Activated CD4-positive, alpha-beta T cell treated with anti-CD3 and anti-CD28 coated beads for 36 hours (primary cell): ENCODE data around the gene CST9. TPM values are rescaled to one million over a fixed set of nuclear protein-coding genes. Genes with fewer than 3 reads are reported as not detected.

Source experiments
- ATAC-seq: fragments of 200-7000 bp; cut with Tn5 transposase; one replicate; pipeline ENCODE4 v1.10.0; 2021; ENCODE audit warnings: mild to moderate bottlenecking, moderate library complexity
- CTCF ChIA-PET: fragments of 350-600 bp; sonication (Branson Sonifier 250); formaldehyde crosslinking; loops from one replicate; lab custom pipeline; 2021; ENCODE audit warnings: antibody characterized with exemption; lab: Charles Lee
- POLR2A ChIA-PET: fragments of 350-600 bp; sonication (Branson Sonifier 250); formaldehyde crosslinking; loops from one replicate; lab custom pipeline; 2021; ENCODE audit warnings: antibody characterized with exemption, inconsistent platforms; lab: Charles Lee
- DNase-seq: peaks from one replicate; pipeline ENCODE4 v3.0.0-alpha.2; 2020
- H3K27ac Mint-ChIP-seq: one replicate; pipeline ENCODE4 v1.8.0; 2021; ENCODE audit warnings: mixed read lengths
- H3K27me3 Mint-ChIP-seq: one replicate; pipeline ENCODE4 v1.8.0; 2021; ENCODE audit warnings: mixed read lengths
- H3K36me3 Mint-ChIP-seq: one replicate; pipeline ENCODE4 v1.8.0; 2021; ENCODE audit warnings: low read depth, mixed read lengths
- H3K4me1 Mint-ChIP-seq: one replicate; pipeline ENCODE4 v1.8.0; 2021; ENCODE audit warnings: mixed read lengths
- H3K4me3 Mint-ChIP-seq: one replicate; pipeline ENCODE4 v1.8.0; 2021; ENCODE audit warnings: mild to moderate bottlenecking, moderate library complexity, mixed read lengths
- H3K9me3 Mint-ChIP-seq: one replicate; pipeline ENCODE4 v1.8.0; 2021; ENCODE audit warnings: low read depth, mixed read lengths
- intact Hi-C, 2 experiments: fragments of 100-400 bp; cut with DNase I in 1 of 2; cut with micrococcal nuclease in 1 of 2; formaldehyde crosslinking; loops; one replicate each; pipeline versions ENCODE4 v1.14.2 to v1.15.1; 2022 to 2024; cut with DNase I, micrococcal nuclease
- total RNA-seq, 2 experiments: library from RNA; stranded (reverse); gene quantifications; one replicate each; pipeline ENCODE4 v1.2.3, GENCODE V29; 2021

Gene CST9
- total RNA-seq, 2 experiments from 2014 or later: not detected

GRCh38 chr20:23645575-23645974 is 39.9 kb upstream of the CST9 start:
- CTCF ChIA-PET: no interaction called here

GRCh38 chr20:23644164-23644563 is 38.4 kb upstream of the CST9 start:
- Mint-ChIP-seq H3K36me3 (no peaks in the 10 kb centered on the region), H3K9me3 (no peaks in the 10 kb centered on the region), H3K4me3 (no peak overlapping the region), H3K4me1 (no peaks in the 10 kb centered on the region), H3K27me3 (peaks cover 2% of the 10 kb centered on the region), H3K27ac (no peak overlapping the region)
- ChIA-PET CTCF (no interaction called here), POLR2A (no interaction called here)
- ATAC-seq (no peak), DNase-seq (no peak)
- intact Hi-C loops: no loop called here

More at GRCh38 chr20:23645575-23645974, 39.9 kb upstream of the CST9 start:
- no peaks in the 10 kb centered on the region for H3K27me3 Mint-ChIP-seq
- no peak overlapping the region for H3K4me3 Mint-ChIP-seq
- no peaks in the 10 kb centered on the region for H3K9me3 Mint-ChIP-seq
- no peak overlapping the region for H3K27ac Mint-ChIP-seq
- POLR2A ChIA-PET: no interaction called here
- intact Hi-C loops: no loop called here
- DNase-seq (no peak), ATAC-seq (no peak)
- H3K36me3 Mint-ChIP-seq: no peaks in the 10 kb centered on the region
- H3K4me1 Mint-ChIP-seq: no peaks in the 10 kb centered on the region

GRCh38 chr20:23643659-23644058 is 37.9 kb upstream of the CST9 start:
- no peak overlapping the region for H3K4me3 Mint-ChIP-seq
- intact Hi-C loops: no loop called here

GRCh38 chr20:23641936-23642751 is 36.4 kb upstream of the CST9 start:
- CTCF ChIA-PET: no interaction called here
- no peaks in the 10 kb centered on the region for H3K36me3 Mint-ChIP-seq
- no peaks in the 10 kb centered on the region for H3K9me3 Mint-ChIP-seq
- H3K27me3 Mint-ChIP-seq: peaks cover 4% of the 10 kb centered on the region
- intact Hi-C loops: no loop called here
- no peak overlapping the region for H3K4me3 Mint-ChIP-seq
- DNase-seq (no peak), ATAC-seq (no peak)
- H3K4me1 Mint-ChIP-seq: no peaks in the 10 kb centered on the region
- POLR2A ChIA-PET: no interaction called here
- H3K27ac Mint-ChIP-seq: no peak overlapping the region

More at GRCh38 chr20:23643659-23644058, 37.9 kb upstream of the CST9 start:
- POLR2A ChIA-PET: no interaction called here
- Mint-ChIP-seq H3K4me1 (no peaks in the 10 kb centered on the region), H3K36me3 (no peaks in the 10 kb centered on the region), H3K27ac (no peak overlapping the region), H3K27me3 (peaks cover 3% of the 10 kb centered on the region), H3K9me3 (no peaks in the 10 kb centered on the region)
- CTCF ChIA-PET: no interaction called here
- no peak for DNase-seq
- ATAC-seq: no peak

GRCh38 chr20:23640671-23641667 is 35.3 kb upstream of the CST9 start:
- no peaks in the 10 kb centered on the region for H3K36me3 Mint-ChIP-seq
- CTCF ChIA-PET: no interaction called here
- H3K9me3 Mint-ChIP-seq: no peaks in the 10 kb centered on the region
- H3K27me3 Mint-ChIP-seq: peaks cover 11% of the 10 kb centered on the region
- H3K27ac Mint-ChIP-seq: no peak overlapping the region
- H3K4me1 Mint-ChIP-seq: no peaks in the 10 kb centered on the region
- no peak for DNase-seq
- no peak overlapping the region for H3K4me3 Mint-ChIP-seq
- no peak for ATAC-seq
- POLR2A ChIA-PET: no interaction called here
- intact Hi-C loops: no loop called here

- H3K27ac Mint-ChIP-seq: no peak overlapping the region
- no peaks in the 10 kb centered on the region for H3K4me1 Mint-ChIP-seq
- H3K36me3 Mint-ChIP-seq: no peaks in the 10 kb centered on the region
- DNase-seq: no peak
- ChIA-PET CTCF (no interaction called here), POLR2A (no interaction called here)
- H3K9me3 Mint-ChIP-seq: no peaks in the 10 kb centered on the region
- peaks cover 11% of the 10 kb centered on the region for H3K27me3 Mint-ChIP-seq
- intact Hi-C loops: no loop called here
- no peak overlapping the region for H3K4me3 Mint-ChIP-seq
- no peak for ATAC-seq
Measured at GRCh38 chr20:23640018-23640601, 34.4 kb upstream of the CST9 start.

GRCh38 chr20:23639490-23639958 is 33.8 kb upstream of the CST9 start:
- Mint-ChIP-seq H3K27ac (no peak overlapping the region), H3K27me3 (peaks cover 16% of the 10 kb centered on the region), H3K9me3 (no peaks in the 10 kb centered on the region), H3K36me3 (no peaks in the 10 kb centered on the region), H3K4me3 (no peak overlapping the region), H3K4me1 (no peaks in the 10 kb centered on the region)
- ATAC-seq (no peak), DNase-seq (no peak)
- intact Hi-C loops: no loop called here
- CTCF ChIA-PET: no interaction called here
- POLR2A ChIA-PET: no interaction called here

- intact Hi-C loops: no loop called here
Measured at GRCh38 chr20:23638309-23638708, 32.6 kb upstream of the CST9 start.

GRCh38 chr20:23637282-23638221 is 31.8 kb upstream of the CST9 start, which contains the start of gene CST3:
CST3 (minus strand) TSS chr20:23637955; CDS start chr20:23637862, 93 bp downstream.
- H3K9me3 Mint-ChIP-seq: no peaks in the 10 kb centered on the region
- peak within 1 kb of the TSS; percentile 40 for H3K4me3 Mint-ChIP-seq
- ChIA-PET CTCF (no interaction called here), POLR2A (no interaction called here)
- H3K4me1 Mint-ChIP-seq: no peaks in the 10 kb centered on the region
- H3K27me3 Mint-ChIP-seq: peaks cover 16% of the 10 kb centered on the region
- no peaks in the 10 kb centered on the region for H3K36me3 Mint-ChIP-seq
- no peak within 1 kb of the TSS for H3K27ac Mint-ChIP-seq
- intact Hi-C loops: no loop called here
- DNase-seq (peak; percentile 44), ATAC-seq (no peak)

More at GRCh38 chr20:23638309-23638708, 32.6 kb upstream of the CST9 start:
- no peak for DNase-seq
- no peaks in the 10 kb centered on the region for H3K4me1 Mint-ChIP-seq
- H3K9me3 Mint-ChIP-seq: no peaks in the 10 kb centered on the region
- CTCF ChIA-PET: no interaction called here
- POLR2A ChIA-PET: no interaction called here
- ATAC-seq: no peak
- H3K4me3 Mint-ChIP-seq: no peak overlapping the region
- no peak overlapping the region for H3K27ac Mint-ChIP-seq
- peaks cover 16% of the 10 kb centered on the region for H3K27me3 Mint-ChIP-seq
- H3K36me3 Mint-ChIP-seq: no peaks in the 10 kb centered on the region

GRCh38 chr20:23636908-23637281 is 31.2 kb upstream of the CST9 start:
- ChIA-PET POLR2A (no interaction called here), CTCF (interaction anchor here (0.7 kb wide), 1 partner anchor 387 kb away, joined by 4 read pairs; no protein-coding TSS in a partner anchor)
- intact Hi-C loops: no loop called here
- Mint-ChIP-seq H3K36me3 (no peaks in the 10 kb centered on the region), H3K27ac (no peak overlapping the region), H3K4me3 (peak overlapping the region; percentile 40), H3K4me1 (no peaks in the 10 kb centered on the region), H3K9me3 (no peaks in the 10 kb centered on the region), H3K27me3 (peaks cover 16% of the 10 kb centered on the region)
- no peak for DNase-seq
- no peak for ATAC-seq
